ENCODE measurements around the gene TTI1. TPM values are rescaled to one million over a fixed set of nuclear protein-coding genes. Genes with fewer than 3 reads are reported as not detected.

TTI1 gene
- total RNA-seq, 1 donor from 2014 or later: 52.1 TPM

GRCh38 chr20:38054647-38055046, 21.4 kb upstream of the TTI1 start:
- no peak overlapping the region for H3K9ac ChIP-seq
- no peak for DNase-seq (ENCODE audit: low spot score)
- Mint-ChIP-seq H3K27me3 (ENCODE audit: insufficient read depth, low read depth) (no peaks in the 10 kb centered on the region), H3K4me1 (peaks cover 8% of the 10 kb centered on the region), H3K27ac (no peak overlapping the region), H3K4me3 (no peak overlapping the region), H3K9me3 (no peaks in the 10 kb centered on the region), H3K36me3 (peaks cover 12% of the 10 kb centered on the region)
- no peak overlapping the region for H3K27ac ChIP-seq
- H4K20me1 ChIP-seq (ENCODE audit: low read depth): peaks cover 43% of the 10 kb centered on the region
- TF ChIP-seq EZH2 (IDR thresholded peaks at IDR 0.05) (no peak), EZH2phosphoT487 (IDR thresholded peaks at IDR 0.05) (no peak)
- TF ChIP-seq, protein P1, sequence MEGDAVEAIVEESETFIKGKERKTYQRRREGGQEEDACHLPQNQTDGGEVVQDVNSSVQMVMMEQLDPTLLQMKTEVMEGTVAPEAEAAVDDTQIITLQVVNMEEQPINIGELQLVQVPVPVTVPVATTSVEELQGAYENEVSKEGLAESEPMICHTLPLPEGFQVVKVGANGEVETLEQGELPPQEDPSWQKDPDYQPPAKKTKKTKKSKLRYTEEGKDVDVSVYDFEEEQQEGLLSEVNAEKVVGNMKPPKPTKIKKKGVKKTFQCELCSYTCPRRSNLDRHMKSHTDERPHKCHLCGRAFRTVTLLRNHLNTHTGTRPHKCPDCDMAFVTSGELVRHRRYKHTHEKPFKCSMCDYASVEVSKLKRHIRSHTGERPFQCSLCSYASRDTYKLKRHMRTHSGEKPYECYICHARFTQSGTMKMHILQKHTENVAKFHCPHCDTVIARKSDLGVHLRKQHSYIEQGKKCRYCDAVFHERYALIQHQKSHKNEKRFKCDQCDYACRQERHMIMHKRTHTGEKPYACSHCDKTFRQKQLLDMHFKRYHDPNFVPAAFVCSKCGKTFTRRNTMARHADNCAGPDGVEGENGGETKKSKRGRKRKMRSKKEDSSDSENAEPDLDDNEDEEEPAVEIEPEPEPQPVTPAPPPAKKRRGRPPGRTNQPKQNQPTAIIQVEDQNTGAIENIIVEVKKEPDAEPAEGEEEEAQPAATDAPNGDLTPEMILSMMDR (IDR thresholded peaks at IDR 0.05): no peak
- H3K9me3 ChIP-seq (ENCODE audit: low read depth): no peaks in the 10 kb centered on the region
- H3K4me1 ChIP-seq: peaks cover 12% of the 10 kb centered on the region
- no peak overlapping the region for H3K4me3 ChIP-seq
- peaks cover 57% of the 10 kb centered on the region for H3K79me2 ChIP-seq (ENCODE audit: low read depth)
- no peak overlapping the region for H2AFZ ChIP-seq (replicated peaks)
- H3F3A ChIP-seq (ENCODE audit: low read depth): peaks cover 25% of the 10 kb centered on the region
- peaks cover 19% of the 10 kb centered on the region for H3K36me3 ChIP-seq
- H3K4me2 ChIP-seq: no peak overlapping the region
- H3K27me3 ChIP-seq: no peaks in the 10 kb centered on the region

DNA sequence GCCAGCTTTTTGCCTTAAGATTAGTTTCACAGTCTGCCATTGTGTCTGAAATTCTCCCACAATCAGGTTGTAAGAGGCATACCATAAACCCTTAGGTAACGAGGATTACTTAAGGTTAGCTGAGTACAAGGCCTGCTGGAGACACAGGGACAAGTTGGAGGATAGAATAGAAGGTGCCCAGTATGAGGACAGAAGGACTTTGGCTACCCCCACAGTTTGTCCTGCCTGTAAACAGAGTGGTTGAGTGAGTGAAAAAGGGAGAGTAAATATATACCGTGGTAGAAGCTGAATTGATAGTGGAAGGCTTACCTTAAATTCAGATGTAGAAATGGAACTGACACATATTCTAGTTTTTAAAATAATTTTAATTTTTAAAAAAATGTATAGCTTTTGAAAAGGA, 19.6 kb upstream of the TTI1 start:
- Histone ChIP-seq H3K79me2 (ENCODE audit: low read depth) (peaks cover 61% of the 10 kb centered on the region), H3K4me1 (peaks cover 12% of the 10 kb centered on the region), H3K9me3 (ENCODE audit: low read depth) (no peaks in the 10 kb centered on the region), H3F3A (ENCODE audit: low read depth) (peaks cover 25% of the 10 kb centered on the region), H3K27me3 (no peaks in the 10 kb centered on the region), H3K4me2 (no peak overlapping the region), H4K20me1 (ENCODE audit: low read depth) (peaks cover 45% of the 10 kb centered on the region), H3K4me3 (no peak overlapping the region), H3K27ac (peak overlapping the region; percentile 55), H3K36me3 (peaks cover 1% of the 10 kb centered on the region), H2AFZ (replicated peaks) (no peak overlapping the region), H3K9ac (no peak overlapping the region)
- H3K36me3 Mint-ChIP-seq: peaks cover 9% of the 10 kb centered on the region
- H3K27ac Mint-ChIP-seq: no peak overlapping the region
- DNase-seq (ENCODE audit: low spot score): peak; percentile 46
- no peaks in the 10 kb centered on the region for H3K9me3 Mint-ChIP-seq
- TF ChIP-seq EZH2 (IDR thresholded peaks at IDR 0.05): no peak
- no peak for TF ChIP-seq EZH2phosphoT487 (IDR thresholded peaks at IDR 0.05)
- TF ChIP-seq, protein P1 (IDR thresholded peaks at IDR 0.05): no peak
- H3K4me3 Mint-ChIP-seq: no peak overlapping the region
- peaks cover 8% of the 10 kb centered on the region for H3K4me1 Mint-ChIP-seq
- H3K27me3 Mint-ChIP-seq (ENCODE audit: insufficient read depth, low read depth): no peaks in the 10 kb centered on the region

DNA sequence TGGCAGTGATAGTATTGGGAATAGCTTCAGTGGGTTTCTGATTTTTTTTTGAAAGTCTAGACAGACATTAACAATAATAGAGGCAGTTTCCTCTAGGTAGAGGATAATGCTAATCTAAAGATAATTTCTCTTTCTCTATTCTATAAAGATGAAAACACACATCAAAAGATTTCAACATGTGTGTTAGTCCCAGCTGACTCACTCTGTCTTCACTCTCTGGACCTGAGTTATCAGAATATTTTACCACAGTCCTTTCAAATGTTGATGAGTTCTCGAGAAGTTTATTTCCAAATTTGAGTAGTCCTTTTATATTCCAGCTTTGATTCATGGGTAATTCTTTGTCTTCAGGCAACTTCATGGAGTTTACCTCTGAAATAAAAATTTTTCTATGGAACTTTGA, 17.4 kb upstream of the TTI1 start:
- Mint-ChIP-seq H3K4me1 (peaks cover 8% of the 10 kb centered on the region), H3K9me3 (no peaks in the 10 kb centered on the region), H3K36me3 (peaks cover 11% of the 10 kb centered on the region), H3K27ac (no peak overlapping the region), H3K27me3 (ENCODE audit: insufficient read depth, low read depth) (no peaks in the 10 kb centered on the region), H3K4me3 (no peak overlapping the region)
- Histone ChIP-seq H3K27me3 (no peaks in the 10 kb centered on the region), H3K4me2 (no peak overlapping the region), H3F3A (ENCODE audit: low read depth) (peaks cover 9% of the 10 kb centered on the region), H3K4me1 (peaks cover 15% of the 10 kb centered on the region), H3K9me3 (ENCODE audit: low read depth) (no peaks in the 10 kb centered on the region), H3K79me2 (ENCODE audit: low read depth) (peaks cover 77% of the 10 kb centered on the region), H3K27ac (no peak overlapping the region), H4K20me1 (ENCODE audit: low read depth) (peaks cover 55% of the 10 kb centered on the region), H2AFZ (replicated peaks) (no peak overlapping the region), H3K36me3 (no peaks in the 10 kb centered on the region), H3K9ac (no peak overlapping the region), H3K4me3 (no peak overlapping the region)
- TF ChIP-seq, protein P1 (IDR thresholded peaks at IDR 0.05): no peak
- no peak for TF ChIP-seq EZH2phosphoT487 (IDR thresholded peaks at IDR 0.05)
- DNase-seq (ENCODE audit: low spot score): no peak

Measured in neural progenitor cell (in vitro differentiated cells).